Stimulated activated CD4-positive, alpha-beta T cell treated with anti-CD3 and anti-CD28 coated beads, Interleukin-4, amount 100 ng/mL, for 24 hours (primary cell): ENCODE results near the gene ZYX.
"Not testable (repeated sequence)": the region's sequence is repeated elsewhere in the genome, so short reads cannot be mapped to it uniquely, and the experiment has no call there.

ENCODE experiments used
- DNase-seq: peaks from one replicate; pipeline ENCODE4 v3.0.0-alpha.2; 2020

ZYX gene

GRCh38 chr7:143399642-143400041 lies 18.5 kb downstream of the ZYX start:
- DNase-seq = no peak

- DNase-seq = no peak
These were observed 20.1 kb downstream of the ZYX start for GRCh38 chr7:143401265-143401664.

- not testable (repeated sequence) for DNase-seq
These were observed 21.1 kb downstream of the ZYX start for GRCh38 chr7:143402233-143402632.

- no peak for DNase-seq
These were observed 24.2 kb downstream of the ZYX start for GRCh38 chr7:143405173-143406001.

GRCh38 chr7:143406002-143406357 lies 24.8 kb downstream of the ZYX start:
- DNase-seq = no peak

GRCh38 chr7:143407287-143408251 lies 26.4 kb downstream of the ZYX start:
- no peak for DNase-seq

GRCh38 chr7:143408252-143408685 lies 27.1 kb downstream of the ZYX start:
- no peak for DNase-seq

- DNase-seq = peak; percentile 48
These were observed 27.8 kb downstream of the ZYX start, which contains the start of gene EPHA1 for GRCh38 chr7:143408686-143409561. Gene EPHA1, minus strand, starts transcription at chr7:143408856. Its CDS starts 51 bp downstream, at chr7:143408805.

GRCh38 chr7:143410521-143411004 lies 29.4 kb downstream of the ZYX start:
- DNase-seq = no peak

GRCh38 chr7:143411976-143412708 lies 31.0 kb downstream of the ZYX start:
- DNase-seq = no peak

GRCh38 chr7:143413123-143413522 lies 32.0 kb downstream of the ZYX start:
- DNase-seq = no peak

- not testable (repeated sequence) for DNase-seq
These were observed 34.1 kb downstream of the ZYX start for GRCh38 chr7:143415209-143415608.

- no peak for DNase-seq
These were observed 34.7 kb downstream of the ZYX start for GRCh38 chr7:143415742-143416397.

- no peak for DNase-seq
These were observed 35.5 kb downstream of the ZYX start for GRCh38 chr7:143416565-143417149.

GRCh38 chr7:143417734-143418383 lies 36.7 kb downstream of the ZYX start:
- no peak for DNase-seq

GRCh38 chr7:143418681-143419458 lies 37.7 kb downstream of the ZYX start:
- DNase-seq = no peak

- no peak for DNase-seq
These were observed 38.7 kb downstream of the ZYX start for GRCh38 chr7:143419880-143420279.

GRCh38 chr7:143420624-143421023 lies 39.5 kb downstream of the ZYX start:
- not testable (repeated sequence) for DNase-seq

GRCh38 chr7:143422033-143422432 lies 40.9 kb downstream of the ZYX start:
- DNase-seq = no peak
